22Rv1 (cell line): ENCODE data around the gene IL6R.

ENCODE experiments used
- H3K27ac ChIP-seq: fragments of 450-650 bp; 2 replicates; pipeline ENCODE4 v1.5.1; 2017
- CTCF ChIP-seq: fragments of 450-650 bp; IDR thresholded peaks from 2 replicates; pipeline ENCODE4 v1.5.1; 2017; ENCODE audit warnings: mild to moderate bottlenecking
- ZFX ChIP-seq: fragments of 450-650 bp; IDR thresholded peaks from 2 replicates; pipeline ENCODE4 v1.6.1; 2017; ENCODE audit warnings: antibody characterized with exemption, borderline replicate concordance

The IL6R gene

GRCh38 chr1:154429118-154429517 is 24.0 kb downstream of the IL6R start:
- TF ChIP-seq ZFX (no peak), CTCF (no peak)
- no peak overlapping the region for H3K27ac ChIP-seq

- H3K27ac ChIP-seq = no peak overlapping the region
- no peak for TF ChIP-seq ZFX
- TF ChIP-seq CTCF = no peak
Observed at GRCh38 chr1:154429841-154430611, 24.9 kb downstream of the IL6R start.

- no peak overlapping the region for H3K27ac ChIP-seq
Observed at GRCh38 chr1:154430903-154431302, 25.8 kb downstream of the IL6R start.

GRCh38 chr1:154431586-154432373 is 26.6 kb downstream of the IL6R start:
- no peak for TF ChIP-seq CTCF
- no peak for TF ChIP-seq ZFX
- H3K27ac ChIP-seq = no peak overlapping the region

More at GRCh38 chr1:154430903-154431302, 25.8 kb downstream of the IL6R start:
- no peak for TF ChIP-seq ZFX
- no peak for TF ChIP-seq CTCF

GRCh38 chr1:154433161-154433764 is 28.1 kb downstream of the IL6R start:
- TF ChIP-seq ZFX (no peak), CTCF (no peak)
- H3K27ac ChIP-seq = no peak overlapping the region

- no peak overlapping the region for H3K27ac ChIP-seq
- no peak for TF ChIP-seq ZFX
- no peak for TF ChIP-seq CTCF
Observed at GRCh38 chr1:154434346-154435085, 29.4 kb downstream of the IL6R start.
